GM19239 (cell line): ENCODE measurements around the gene SOCS7.

Experiments
- DNase-seq: peaks from one replicate; pipeline ENCODE4 v3.0.0; 2011; ENCODE audit warnings: low spot score; ENCODE audit not compliant: insufficient read length
- FAIRE-seq: peaks from 2 replicates; lab custom pipeline; 2011; peaks lifted over from hg19 to GRCh38; lab: Jason Lieb, UNC

SOCS7 gene

DNA sequence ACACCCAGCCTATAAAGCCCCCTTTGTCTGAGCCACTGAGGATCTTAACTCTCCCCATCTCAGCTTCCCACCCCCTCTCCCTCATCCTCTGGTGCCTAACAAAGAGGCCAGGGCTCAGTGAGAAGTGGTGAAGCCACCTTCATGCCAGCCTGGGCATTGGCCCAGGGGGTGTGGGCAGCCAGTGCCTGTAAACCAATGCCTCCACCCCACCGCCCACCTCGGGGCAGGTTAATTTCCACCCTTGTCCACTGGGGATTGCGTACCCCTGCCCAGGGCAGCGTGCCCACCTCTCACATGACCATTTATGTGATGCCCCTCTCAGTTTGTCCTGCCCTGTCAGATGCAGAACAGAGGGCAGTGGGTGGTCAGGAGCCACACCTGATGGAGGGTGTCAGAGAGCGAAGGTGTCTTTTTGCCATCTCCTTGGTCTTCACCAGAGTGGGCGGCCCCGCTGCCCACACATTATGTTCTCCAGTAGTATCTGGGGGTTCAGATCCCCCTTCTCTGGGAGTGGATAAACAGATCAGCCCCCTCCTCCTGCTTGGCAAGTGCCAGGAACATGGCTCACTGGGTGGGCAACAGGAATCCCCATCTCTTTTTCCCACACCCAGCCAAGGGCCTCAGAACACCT, 66.5 kb downstream of the SOCS7 start:
- no peak for FAIRE-seq

DNA sequence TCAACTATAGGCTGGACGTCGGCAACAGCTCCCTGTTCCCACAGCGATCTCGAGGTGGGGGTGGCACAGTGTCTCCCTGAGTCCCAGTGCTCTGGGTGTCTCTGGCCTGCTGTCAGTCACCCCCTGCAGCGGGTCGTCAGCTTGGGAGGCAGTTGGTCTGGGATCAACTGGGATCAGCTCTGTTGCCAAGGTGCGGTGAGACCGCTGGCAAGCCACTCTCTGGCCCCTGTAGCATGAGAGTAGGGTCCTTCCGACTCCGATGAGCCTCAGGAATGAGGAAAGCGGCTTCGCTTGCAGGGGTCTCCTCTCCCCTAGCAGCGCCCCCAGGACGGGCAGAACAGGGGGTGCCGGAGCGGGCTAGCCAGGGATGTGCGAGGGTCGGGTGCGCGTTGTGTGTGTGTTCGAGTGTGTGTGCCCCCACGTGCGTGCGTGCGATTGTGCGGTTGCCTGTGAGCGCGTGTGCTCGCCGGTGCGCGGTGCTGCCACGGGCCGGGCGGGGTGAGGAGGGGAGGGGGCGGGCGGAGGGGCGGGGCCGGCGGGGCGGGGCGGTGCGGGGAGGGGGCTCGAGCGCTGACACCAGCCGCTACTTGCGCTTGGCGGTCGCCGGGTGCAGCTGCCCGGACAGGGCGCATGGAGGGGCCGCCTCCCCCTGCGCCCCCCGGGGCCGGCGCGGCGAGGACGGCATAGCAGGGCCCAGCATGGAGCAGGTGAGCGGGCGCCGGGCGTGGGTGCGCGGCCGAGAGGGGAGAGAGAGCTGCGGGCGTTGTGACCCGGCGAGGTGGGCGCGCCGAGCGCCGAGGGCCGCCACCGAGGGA, 67.3 kb downstream of the SOCS7 start:
- FAIRE-seq (no peak), DNase-seq (no peak)

More for the DNA sequence above, 66.5 kb downstream of the SOCS7 start:
- no peak for DNase-seq

DNA sequence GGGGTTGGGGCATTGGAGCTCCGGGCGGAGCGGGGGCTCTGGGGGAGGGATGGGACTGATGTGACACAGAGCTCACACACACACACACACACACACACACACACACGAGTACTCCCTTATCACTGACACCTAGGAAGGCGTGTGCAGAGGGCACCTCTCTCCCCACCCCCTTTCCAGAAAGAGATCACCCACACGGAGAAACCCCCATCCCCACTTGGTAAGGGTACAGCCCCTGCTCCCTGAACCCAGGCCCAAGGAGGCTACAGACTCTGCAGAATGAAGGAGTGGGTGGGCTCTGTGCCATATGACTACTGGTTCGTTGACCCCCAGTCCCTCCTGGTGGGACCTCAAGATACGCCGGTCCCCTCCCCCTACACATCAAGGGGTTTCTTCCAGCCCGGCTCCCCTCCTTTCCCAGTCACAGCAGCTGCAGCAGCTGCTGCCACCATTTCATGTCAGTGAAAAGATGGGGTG, 67.9 kb downstream of the SOCS7 start:
- FAIRE-seq (no peak), DNase-seq (no peak)

DNA sequence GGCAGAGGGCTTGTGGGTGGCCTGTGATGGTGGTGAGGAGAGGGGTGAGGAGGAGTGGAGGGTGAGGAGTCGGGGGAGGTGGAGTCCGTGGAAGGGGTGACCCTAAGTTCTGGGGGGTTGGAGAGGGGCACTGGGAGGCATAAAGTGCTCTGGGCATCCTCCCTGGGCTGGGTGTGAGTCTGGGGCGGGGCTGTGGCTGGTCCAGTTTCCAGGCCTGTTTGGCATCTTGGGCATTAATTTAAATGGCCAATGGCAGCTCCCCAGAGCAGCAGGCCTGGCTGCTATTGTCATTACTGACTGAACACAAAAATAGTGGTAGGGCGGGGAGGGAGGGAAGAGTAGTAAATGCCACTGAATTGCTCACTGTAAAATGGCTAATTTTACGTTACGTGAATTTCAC, 68.9 kb downstream of the SOCS7 start:
- DNase-seq: no peak
- no peak for FAIRE-seq

DNA sequence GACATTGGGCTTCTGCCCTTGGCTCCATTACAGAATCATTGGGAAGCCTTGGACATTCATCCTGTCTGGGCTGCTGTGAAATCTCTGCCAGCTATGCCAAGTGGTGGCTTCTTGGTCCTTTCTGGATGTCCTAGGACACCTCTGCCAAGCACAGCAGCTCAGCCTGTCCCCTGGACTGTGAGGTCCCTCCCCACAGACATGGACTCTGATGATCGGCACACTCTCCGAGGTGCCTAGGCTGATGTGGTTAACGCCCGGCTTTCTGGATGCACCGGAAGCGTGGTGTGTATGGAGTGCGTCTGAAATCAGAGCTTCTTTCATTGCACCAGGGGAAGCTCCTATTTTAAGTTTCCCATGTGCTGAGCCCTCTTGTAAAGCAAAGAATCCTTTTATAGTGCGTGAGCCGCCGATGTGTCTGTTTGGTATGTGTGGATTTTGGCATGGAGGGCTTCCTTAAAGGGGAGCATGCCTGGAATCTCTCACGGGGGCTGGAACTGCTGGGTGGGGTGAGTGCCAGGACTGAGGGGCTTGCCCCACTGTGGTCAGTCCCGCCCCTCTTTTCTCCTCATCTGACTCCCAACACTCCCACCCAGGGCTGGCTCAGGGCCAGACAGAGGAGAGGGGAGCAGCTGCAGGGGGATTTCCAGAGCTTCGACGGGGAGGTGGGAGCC, 69.7 kb downstream of the SOCS7 start:
- FAIRE-seq (no peak), DNase-seq (no peak)

DNA sequence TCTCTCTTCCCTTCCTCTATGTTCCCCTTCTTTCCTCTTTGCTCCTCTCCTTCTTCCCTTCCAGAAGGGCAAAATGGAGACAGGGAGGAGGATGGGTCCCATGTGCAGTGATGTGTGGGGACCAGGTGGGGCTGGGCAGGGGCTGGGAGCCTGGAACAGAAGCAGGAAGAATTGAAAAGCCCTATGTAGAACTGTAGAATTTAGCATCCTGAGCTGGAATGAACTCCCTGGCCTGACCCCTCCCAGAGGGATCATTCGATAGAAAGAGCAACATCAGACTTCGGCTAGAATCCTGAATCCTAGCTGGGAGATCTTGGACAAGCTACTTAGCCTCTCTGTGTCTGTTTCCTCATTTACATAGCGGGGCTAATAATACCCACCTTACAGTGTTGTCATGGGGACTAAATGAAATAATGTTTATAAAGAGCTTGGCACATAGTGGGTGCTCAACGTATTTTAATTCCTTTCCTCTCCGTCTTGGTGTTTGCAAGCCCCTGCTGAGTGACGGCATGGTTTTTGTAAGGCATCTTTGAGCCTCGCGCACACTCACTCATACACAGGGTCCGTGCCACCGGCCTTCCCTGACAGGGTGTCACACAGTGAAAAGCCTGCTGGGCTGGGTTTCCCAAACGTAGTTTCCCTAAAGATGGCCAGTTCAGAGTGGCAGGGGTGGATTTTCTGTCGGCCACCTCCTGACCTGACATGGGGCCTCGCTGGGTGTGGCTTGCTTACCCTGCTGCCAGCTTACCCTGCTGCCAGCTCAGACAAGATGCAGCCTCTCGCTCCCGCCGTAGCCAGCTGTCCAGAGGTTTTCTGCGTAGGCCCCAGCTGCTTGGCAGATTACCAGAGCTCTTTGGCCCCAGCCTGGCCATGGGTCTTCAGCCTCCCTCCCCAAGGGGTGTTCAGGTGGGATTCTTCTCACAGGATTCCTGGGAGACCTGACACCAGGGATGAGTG, 70.5 kb downstream of the SOCS7 start:
- DNase-seq: no peak
- FAIRE-seq: no peak

DNA sequence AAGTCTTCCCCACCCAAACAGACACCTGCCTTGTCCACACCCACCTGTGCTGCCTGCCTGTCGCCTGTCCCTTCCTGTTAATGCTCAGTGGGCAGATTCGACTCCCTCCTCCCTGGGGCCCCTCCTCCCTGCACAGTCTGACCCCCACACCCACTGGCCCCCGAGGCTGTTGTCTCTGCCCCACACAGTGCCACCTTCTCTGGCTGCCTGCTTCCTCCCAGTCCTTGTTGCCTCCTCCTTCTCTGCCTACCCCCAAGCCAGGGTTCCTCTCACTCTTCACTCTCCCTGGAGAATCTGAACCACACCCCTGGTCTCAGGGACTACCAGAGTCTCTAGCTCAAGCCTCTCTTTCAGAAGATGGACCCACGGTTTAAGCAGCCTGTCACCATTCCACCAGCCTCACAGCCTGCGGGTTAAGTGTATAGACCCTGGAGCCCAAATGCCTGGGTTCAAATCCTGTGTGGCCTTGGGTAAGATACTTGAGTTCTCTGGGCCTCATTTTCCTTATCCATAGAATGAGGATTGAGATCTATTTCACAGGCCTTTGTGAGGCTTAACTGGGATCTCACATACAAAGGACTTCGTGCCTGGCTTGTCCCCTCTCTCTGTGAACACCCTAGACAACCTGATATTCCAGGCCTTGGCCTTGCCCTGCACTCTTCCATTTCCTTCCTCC, 72.8 kb downstream of the SOCS7 start:
- no peak for FAIRE-seq
- DNase-seq: no peak

DNA sequence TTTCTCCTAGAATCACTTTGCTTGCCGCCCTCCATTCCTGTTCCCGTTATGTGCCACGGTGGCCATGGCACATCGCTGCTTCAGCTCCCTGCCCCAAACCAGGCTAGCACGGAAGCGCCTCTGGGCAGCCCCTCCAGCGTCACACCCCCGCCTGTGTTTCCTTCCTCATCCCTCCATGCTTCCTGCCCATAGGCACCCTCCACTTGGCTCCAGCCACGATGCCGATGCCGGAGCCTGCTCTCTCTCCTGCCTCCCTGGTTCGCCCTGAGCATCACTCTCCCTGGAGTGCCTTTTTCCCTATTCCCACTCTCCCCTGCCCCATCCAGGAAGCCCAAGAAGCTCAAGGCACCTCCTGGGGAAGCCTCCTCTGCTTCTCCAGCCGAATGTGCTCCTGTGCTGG, 73.4 kb downstream of the SOCS7 start:
- DNase-seq: no peak
- FAIRE-seq: no peak

DNA sequence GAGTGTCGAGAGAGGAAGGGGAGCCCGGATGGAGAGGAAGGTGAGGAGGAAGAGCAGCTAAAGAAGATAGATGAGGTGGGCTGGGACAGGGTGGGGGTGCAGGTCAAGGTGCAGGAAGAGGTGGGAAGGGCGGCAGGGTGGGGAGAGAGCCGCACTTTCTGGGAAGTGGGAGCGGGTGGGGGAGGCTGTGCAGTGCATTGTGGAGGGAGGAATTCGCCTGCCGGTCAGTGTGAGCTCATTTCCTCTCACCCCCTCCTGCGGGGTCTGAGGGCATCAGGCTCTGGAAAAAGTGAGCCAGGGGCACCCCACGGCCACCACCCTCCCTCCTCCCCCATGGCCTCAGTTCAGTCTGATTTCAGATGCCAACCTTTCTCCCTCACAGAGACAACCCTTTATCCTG, 74.1 kb downstream of the SOCS7 start:
- no peak for FAIRE-seq
- DNase-seq: no peak

DNA sequence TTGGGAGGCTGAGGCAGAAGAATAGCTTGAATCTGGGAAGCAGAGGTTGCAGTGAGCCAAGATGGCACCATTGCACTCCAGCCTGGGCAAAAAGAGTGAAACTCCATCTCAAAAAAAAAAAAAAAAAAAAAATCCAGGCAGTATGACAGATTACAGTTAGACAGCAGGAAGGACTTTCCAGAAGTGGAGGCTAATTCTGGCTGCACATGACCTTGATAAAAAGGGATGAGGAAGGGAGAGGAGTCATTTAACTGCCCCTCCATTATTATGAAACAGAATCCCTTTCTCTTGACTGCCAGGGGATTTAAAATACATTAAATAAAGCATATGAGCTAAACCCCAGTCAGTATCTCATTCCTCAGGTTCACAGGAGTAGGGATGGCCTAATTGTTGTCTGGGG, 74.8 kb downstream of the SOCS7 start:
- FAIRE-seq: no peak
- no peak for DNase-seq

DNA sequence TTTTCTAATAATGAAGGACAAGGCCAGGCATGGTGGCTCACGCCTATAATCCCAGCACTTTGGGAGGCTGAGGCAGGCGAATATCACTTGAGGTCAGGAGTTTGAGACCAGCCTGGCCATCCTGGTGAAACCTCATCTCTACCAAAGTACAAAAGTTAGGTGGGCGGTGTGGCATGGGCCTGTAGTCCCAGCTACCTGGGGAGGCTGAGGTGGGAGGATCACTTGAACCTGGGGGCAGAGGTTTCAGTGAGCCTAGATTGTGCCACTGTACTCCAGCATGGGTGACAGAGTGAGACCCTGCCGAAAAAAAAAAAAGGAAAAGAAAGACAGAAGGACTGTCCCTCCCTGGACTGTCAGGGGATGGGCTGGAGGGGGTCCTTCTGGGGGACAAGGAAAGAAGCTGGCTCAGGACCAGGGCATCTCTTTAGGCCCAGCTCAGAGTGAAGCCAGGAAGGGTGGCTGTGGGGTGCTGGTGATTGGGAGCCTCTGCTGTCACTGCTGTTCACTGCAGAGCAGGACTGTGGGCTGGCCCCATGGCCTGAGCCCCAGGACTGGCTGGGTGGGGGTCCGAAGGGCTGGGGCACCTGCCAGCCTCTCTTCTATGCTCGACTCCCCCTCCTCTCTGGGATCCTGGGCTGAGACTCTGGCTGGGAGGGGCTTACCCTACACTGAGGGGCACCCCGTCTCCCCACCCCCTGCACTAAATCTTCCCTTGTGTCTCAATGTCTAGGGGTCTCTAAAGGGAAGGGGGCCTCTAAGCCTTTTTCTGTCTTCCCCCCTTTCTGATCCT, 75.7 kb downstream of the SOCS7 start:
- FAIRE-seq (no peak), DNase-seq (no peak)

DNA sequence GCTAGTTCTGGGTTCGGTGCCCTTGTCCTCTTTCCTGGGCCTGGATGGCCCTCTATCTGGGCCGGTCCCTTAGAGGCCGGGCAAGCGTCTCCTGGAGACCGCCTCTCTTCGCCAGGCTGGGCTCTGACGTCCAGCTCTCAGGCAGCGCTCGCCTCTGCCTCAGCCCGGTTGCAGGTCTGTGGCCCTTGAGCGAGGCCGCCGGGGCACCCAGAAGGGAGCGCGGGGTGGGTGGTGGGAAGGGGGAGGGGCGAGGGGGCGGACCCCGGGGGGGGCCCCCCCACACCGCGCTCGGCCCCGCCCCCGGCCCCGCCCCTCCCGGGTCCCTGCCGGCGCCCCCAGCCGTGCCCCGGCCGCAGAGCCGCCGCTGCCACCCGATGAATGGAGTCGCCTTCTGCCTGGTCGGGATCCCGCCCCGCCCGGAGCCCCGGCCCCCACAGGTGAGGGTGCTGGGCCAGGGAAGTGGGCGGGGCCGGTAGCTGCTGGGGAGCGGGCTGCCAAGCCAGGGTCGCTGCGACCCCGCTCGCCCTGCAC, 76.5 kb downstream of the SOCS7 start, which contains the start of gene ARHGAP23:
TSS of gene ARHGAP23 (plus strand) at position 353 of the 531 bp plus-strand sequence. CDS start at position 375, 22 bp downstream.
- DNase-seq (peak; percentile 65), FAIRE-seq (no peak)

DNA sequence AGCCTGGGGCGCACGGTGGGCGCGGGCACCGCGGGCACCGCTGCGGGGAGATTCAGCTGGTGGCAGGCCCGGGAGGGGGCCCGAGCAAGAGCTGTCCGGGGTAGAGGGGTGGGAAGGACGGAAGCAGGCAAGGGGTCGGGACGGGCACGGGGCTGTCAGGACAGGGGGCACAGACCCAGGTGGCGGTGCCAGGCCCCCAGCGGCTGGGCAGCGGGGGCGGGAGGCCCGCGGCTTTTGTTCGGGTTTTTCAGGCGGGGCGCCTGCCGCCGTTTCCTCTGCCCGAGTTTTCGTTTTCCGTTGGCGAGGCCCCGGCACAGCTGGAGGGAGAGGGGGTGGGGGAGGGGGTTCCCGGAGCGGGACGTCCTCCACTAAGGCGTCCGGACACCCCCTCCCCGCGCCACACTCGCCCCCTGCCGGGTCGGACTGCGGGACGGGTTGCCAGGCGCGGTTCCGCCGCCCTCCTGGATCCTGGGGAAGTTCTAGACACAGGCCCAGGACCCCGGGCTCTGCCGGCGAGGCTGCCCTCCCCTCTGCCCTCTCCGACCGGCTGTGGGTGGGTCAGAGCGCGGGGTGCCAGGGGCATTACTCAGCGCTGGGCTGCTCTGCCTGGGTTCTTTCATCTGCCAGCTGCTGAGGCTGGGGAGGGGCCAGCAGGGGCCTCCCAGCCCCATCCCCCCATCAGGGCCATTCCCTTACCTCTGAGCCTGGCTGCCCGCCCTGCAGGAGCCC, 77.2 kb downstream of the SOCS7 start:
- FAIRE-seq: no peak
- no peak for DNase-seq

DNA sequence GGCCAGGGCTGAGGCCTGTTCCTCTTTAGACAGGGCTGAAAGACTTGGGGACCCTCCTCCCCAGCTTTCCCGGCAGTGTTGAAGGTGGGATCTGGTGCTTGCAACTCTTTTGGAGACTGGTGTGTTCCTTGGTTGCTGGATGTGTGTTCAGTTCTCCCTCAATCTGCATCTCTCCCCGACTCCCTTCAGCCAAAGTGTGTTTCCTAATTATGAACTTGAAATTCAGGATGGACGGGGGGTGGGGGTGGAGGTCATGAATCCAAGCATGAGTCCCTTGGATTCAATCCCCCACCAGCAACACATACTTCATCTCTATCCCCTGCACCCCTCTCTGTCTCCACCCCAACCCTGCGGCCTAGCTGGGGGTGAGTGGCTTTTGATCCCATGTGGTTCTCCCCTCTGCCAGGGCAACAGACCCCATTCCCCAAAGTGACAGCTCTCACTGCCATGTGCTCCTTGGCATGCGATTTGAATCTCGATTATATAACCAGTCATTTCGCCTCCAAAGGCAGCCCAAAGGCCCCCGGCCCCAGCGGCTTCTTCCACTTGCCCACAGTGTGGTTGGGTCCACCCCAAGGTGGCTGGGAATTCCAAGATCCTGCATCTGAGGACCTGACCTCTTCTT, 77.9 kb downstream of the SOCS7 start:
- FAIRE-seq (no peak), DNase-seq (no peak)

DNA sequence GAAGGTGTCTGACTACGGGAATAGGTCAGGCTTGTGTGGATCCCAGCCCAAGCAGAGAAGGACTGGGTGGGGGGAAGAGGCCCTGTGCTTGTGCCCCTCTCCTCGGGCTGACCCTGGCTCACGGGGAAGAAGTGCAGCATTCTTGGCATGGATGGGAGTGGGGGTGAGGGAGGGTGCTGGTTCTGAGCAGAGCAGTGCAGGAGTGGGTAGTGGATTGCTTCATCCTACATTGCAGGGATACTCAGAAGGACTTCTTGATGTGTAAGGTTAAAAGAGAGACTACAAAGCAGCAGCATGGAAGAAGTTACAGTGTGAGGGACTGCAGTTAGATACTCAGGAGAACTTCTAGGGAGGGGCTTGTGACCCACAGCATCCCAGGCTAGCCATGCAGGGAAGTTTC, 78.7 kb downstream of the SOCS7 start:
- FAIRE-seq (no peak), DNase-seq (no peak)

DNA sequence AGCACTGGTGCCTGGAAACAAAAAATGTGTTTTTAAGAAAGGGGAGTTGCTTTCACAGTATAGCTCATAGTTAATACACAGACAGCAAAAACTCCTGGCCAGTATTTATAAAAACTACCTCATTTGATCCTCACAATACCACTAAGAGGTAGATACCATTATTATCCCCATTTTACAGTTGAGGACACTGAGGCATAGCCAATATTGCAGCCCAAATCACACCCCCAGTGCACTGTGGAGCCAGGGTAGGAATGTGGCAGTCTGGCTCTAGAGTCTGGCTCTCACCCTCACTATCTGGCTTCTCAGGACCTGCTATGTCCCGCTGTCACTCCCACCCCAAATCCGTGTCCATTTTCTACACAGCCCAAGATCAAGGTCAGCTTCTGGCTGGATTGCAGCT, 79.2 kb downstream of the SOCS7 start:
- no peak for DNase-seq
- FAIRE-seq: no peak

DNA sequence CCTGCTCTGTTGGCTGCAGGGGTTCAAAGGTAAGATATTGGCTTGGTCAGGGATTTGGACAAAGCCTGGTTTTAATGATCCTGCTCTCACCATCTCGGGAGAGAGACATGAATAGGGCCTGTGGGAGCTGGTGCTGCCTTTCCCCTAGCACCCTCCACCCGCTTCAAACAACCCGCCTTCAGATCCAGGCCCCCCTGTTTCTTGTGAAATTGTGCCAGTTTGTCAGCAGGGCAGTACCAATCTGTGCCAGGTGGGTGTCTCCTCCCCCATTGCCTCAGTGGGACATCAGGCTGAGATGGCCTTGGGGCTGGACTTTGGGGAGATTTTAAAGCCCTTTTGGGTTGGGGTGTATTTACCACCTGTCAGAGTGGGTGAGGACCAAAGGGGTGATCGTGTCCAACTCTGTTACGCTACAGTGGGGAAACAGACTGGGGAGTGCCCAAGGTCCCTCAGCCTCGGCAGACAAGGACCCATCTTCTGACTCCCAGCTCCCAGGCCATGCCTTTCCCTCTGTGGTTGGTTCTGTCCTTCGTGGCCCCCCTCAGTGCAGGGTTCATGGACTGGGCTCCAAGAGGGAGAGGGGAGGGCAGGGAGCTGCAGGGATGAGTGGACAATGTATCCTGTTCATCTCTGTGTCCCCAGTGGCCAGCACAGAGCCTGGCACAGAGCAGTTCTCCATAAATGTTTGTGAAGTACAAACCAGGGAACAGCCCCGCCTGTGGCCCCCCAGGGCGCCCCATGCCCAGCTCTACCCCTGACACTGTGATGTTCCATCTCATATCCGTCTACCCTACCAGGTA, 79.9 kb downstream of the SOCS7 start:
- no peak for FAIRE-seq
- DNase-seq: no peak
